HEK293 (cell line): ENCODE measurements around the gene SLC13A3.

Source experiments
- CTCF ChIA-PET: fragments of 350-600 bp; formaldehyde crosslinking; extraction: SDS; loops from one replicate; lab custom pipeline; 2021; ENCODE audit warnings: antibody characterized with exemption; lab: Yijun Ruan, JAX
- POLR2A ChIA-PET: fragments of 300-600 bp; formaldehyde crosslinking; extraction: SDS; loops from one replicate; lab custom pipeline; 2020; ENCODE audit warnings: antibody characterized with exemption, inconsistent platforms; lab: Yijun Ruan, JAX
- H3K27ac ChIP-seq: fragments of 200-500 bp; sonication (Bioruptor generic); 2 replicates; pipeline ENCODE4 v1.5.1; 2014; ENCODE audit warnings: low read depth, low read length, control low read depth, inconsistent platforms; ENCODE audit errors: extremely low read depth
- H3K36me3 ChIP-seq, 2 experiments: fragments of 200-500 bp in 1 of 2; sonication (Bioruptor generic) in 1 of 2; 1 replicate in 1 of 2; 2 replicates in 1 of 2; pipeline ENCODE4 v1.5.1; 2014 to 2017; ENCODE audit warnings: inconsistent platforms in 2 of 2, low read length in 2 of 2; ENCODE audit not compliant: control insufficient read depth in 2 of 2, insufficient read depth in 1 of 2
- H3K4me1 ChIP-seq: fragments of 200-500 bp; sonication (Bioruptor generic); 2 replicates; pipeline ENCODE4 v1.5.1; 2014; ENCODE audit warnings: mild to moderate bottlenecking, low read length, inconsistent platforms; ENCODE audit not compliant: control insufficient read depth, insufficient read depth
- H3K4me3 ChIP-seq: 2 replicates; pipeline ENCODE4 v1.5.1; 2011; ENCODE audit warnings: low read depth, mild to moderate bottlenecking, control low read depth, low read length, moderate library complexity
- H3K9me3 ChIP-seq: fragments of 200-500 bp; sonication (Bioruptor generic); 2 replicates; pipeline ENCODE4 v1.5.1; 2014; ENCODE audit warnings: low read depth, low read length, inconsistent platforms; ENCODE audit not compliant: control insufficient read depth, insufficient read depth
- ATF2 ChIP-seq: fragments of 450-650 bp; formaldehyde crosslinking; IDR thresholded peaks from 2 replicates; pipeline ENCODE4 v1.5.1; 2016; ENCODE audit warnings: missing biosample characterization, missing genetic modification characterization, low read depth
- EGR2 ChIP-seq: fragments of 450-650 bp; formaldehyde crosslinking; IDR thresholded peaks from 2 replicates; pipeline ENCODE4 v1.5.1; 2016; ENCODE audit warnings: low read depth, missing biosample characterization, missing genetic modification characterization
- IKZF3 ChIP-seq: fragments of 450-650 bp; IDR thresholded peaks from 2 replicates; pipeline ENCODE4 v1.5.0; 2018; ENCODE audit warnings: missing biosample characterization, mild to moderate bottlenecking, missing genetic modification characterization, moderate library complexity
- PRDM10 ChIP-seq: fragments of 450-650 bp; formaldehyde crosslinking; IDR thresholded peaks from 2 replicates; pipeline ENCODE4 v1.5.1; 2016; ENCODE audit warnings: missing biosample characterization, missing genetic modification characterization
- TRIM28 ChIP-seq: IDR thresholded peaks from 2 replicates; pipeline ENCODE4 v1.6.1; 2011; ENCODE audit warnings: low read length, control low read depth, borderline replicate concordance
- ZBTB17 ChIP-seq: fragments of 450-650 bp; formaldehyde crosslinking; IDR thresholded peaks from 2 replicates; pipeline ENCODE4 v1.5.1; 2016; ENCODE audit warnings: missing biosample characterization, missing genetic modification characterization
- ZBTB26 ChIP-seq: fragments of 450-650 bp; formaldehyde crosslinking; optimal IDR thresholded peaks from 2 replicates; pipeline ENCODE3; 2016; ENCODE audit warnings: missing biosample characterization, mild to moderate bottlenecking, missing genetic modification characterization
- ZBTB8A ChIP-seq: fragments of 450-650 bp; formaldehyde crosslinking; IDR thresholded peaks from 2 replicates; pipeline ENCODE4 v1.5.1; 2016; ENCODE audit warnings: missing biosample characterization, missing genetic modification characterization
- ZFHX2 ChIP-seq: fragments of 450-650 bp; formaldehyde crosslinking; conservative IDR thresholded peaks from 2 replicates; pipeline ENCODE4 v1.5.1; 2016; ENCODE audit warnings: missing biosample characterization, missing genetic modification characterization
- ZNF2 ChIP-seq: fragments of 450-650 bp; formaldehyde crosslinking; IDR thresholded peaks from 2 replicates; pipeline ENCODE4 v1.5.1; 2016; ENCODE audit warnings: missing biosample characterization, missing genetic modification characterization
- ZNF223 ChIP-seq: fragments of 450-650 bp; formaldehyde crosslinking; IDR thresholded peaks from 2 replicates; pipeline ENCODE4 v1.5.1; 2016; ENCODE audit warnings: missing biosample characterization, missing genetic modification characterization
- ZNF48 ChIP-seq: fragments of 450-650 bp; formaldehyde crosslinking; IDR thresholded peaks from 2 replicates; pipeline ENCODE4 v1.5.1; 2016; ENCODE audit warnings: missing biosample characterization, missing genetic modification characterization
- ZNF513 ChIP-seq: fragments of 450-650 bp; IDR thresholded peaks from 2 replicates; pipeline ENCODE4 v1.5.1; 2018; ENCODE audit warnings: missing biosample characterization, missing genetic modification characterization
- ZNF585B ChIP-seq: fragments of 450-650 bp; formaldehyde crosslinking; IDR thresholded peaks from 2 replicates; pipeline ENCODE4 v1.5.1; 2016; ENCODE audit warnings: missing biosample characterization, missing genetic modification characterization
- ZNF623 ChIP-seq: fragments of 450-650 bp; formaldehyde crosslinking; IDR thresholded peaks from 2 replicates; pipeline ENCODE4 v1.5.1; 2016; ENCODE audit warnings: missing biosample characterization, missing genetic modification characterization
- ZNF792 ChIP-seq: fragments of 450-650 bp; formaldehyde crosslinking; IDR thresholded peaks from 2 replicates; pipeline ENCODE4 v1.5.1; 2016; ENCODE audit warnings: missing biosample characterization, missing genetic modification characterization
- ZNF837 ChIP-seq: fragments of 450-650 bp; formaldehyde crosslinking; IDR thresholded peaks from 2 replicates; pipeline ENCODE4 v1.5.1; 2016; ENCODE audit warnings: missing biosample characterization, missing genetic modification characterization

The SLC13A3 gene

GRCh38 chr20:46551522-46552381 lies 99.5 kb downstream of the SLC13A3 start:
- no peak overlapping the region for H3K4me3 ChIP-seq
- TF ChIP-seq ZNF837 (tag by site-specific recombination) (no peak), ZNF48 (no peak)
- H3K4me1 ChIP-seq: no peaks in the 10 kb centered on the region
- no peaks in the 10 kb centered on the region for H3K9me3 ChIP-seq
- H3K27ac ChIP-seq: no peak overlapping the region
- H3K36me3 ChIP-seq: no peaks in the 10 kb centered on the region
- CTCF ChIA-PET: interaction anchor here (0.6 to 2.7 kb wide), 3 partner anchors 9 to 129 kb away, joined by 4 to 16 read pairs (median 5); no protein-coding TSS in a partner anchor
- POLR2A ChIA-PET: no interaction called here

GRCh38 chr20:46550461-46550860 lies 100.8 kb downstream of the SLC13A3 start, which contains the start of gene OCSTAMP:
OCSTAMP (minus strand) TSS chr20:46550654; CDS start chr20:46550560, 94 bp downstream.
- no peaks in the 10 kb centered on the region for H3K36me3 ChIP-seq
- no peak within 1 kb of the TSS for H3K27ac ChIP-seq
- ChIA-PET POLR2A (no interaction called here), CTCF (interaction anchor here (1.1 to 2.7 kb wide), 3 partner anchors 11 to 17 kb away, joined by 3 to 16 read pairs (median 4); no protein-coding TSS in a partner anchor)
- H3K9me3 ChIP-seq: no peaks in the 10 kb centered on the region
- no peaks in the 10 kb centered on the region for H3K4me1 ChIP-seq
- TF ChIP-seq EGR2 (tag by site-specific recombination): 0 out of 2 replicates have a peak, but pooled peaks have one; percentile 13
- TF ChIP-seq TRIM28: no peak
- TF ChIP-seq ZFHX2 (tag by site-specific recombination): peak; percentile 30; the same call in 1 of the 2 replicates
- no peak within 1 kb of the TSS for H3K4me3 ChIP-seq

GRCh38 chr20:46549188-46549972 lies 101.9 kb downstream of the SLC13A3 start:
- ChIA-PET CTCF (interaction anchor here (1.1 to 2.7 kb wide), 2 partner anchors 10 to 12 kb away, joined by 4 to 16 read pairs; no protein-coding TSS in a partner anchor), POLR2A (no interaction called here)
- Histone ChIP-seq H3K4me1 (no peaks in the 10 kb centered on the region), H3K4me3 (no peak overlapping the region), H3K9me3 (no peaks in the 10 kb centered on the region), H3K36me3 (no peaks in the 10 kb centered on the region), H3K27ac (no peak overlapping the region)
- TF ChIP-seq ZNF585B (tag by site-specific recombination): no peak
- peak; percentile 80 for TF ChIP-seq ZNF623 (tag by site-specific recombination)

GRCh38 chr20:46548688-46549087 lies 102.6 kb downstream of the SLC13A3 start:
- Histone ChIP-seq H3K36me3 (no peaks in the 10 kb centered on the region), H3K4me1 (no peaks in the 10 kb centered on the region), H3K4me3 (no peak overlapping the region), H3K9me3 (no peaks in the 10 kb centered on the region), H3K27ac (no peak overlapping the region)
- ChIA-PET POLR2A (no interaction called here), CTCF (interaction anchor here (0.7 kb wide), 1 partner anchor 34 kb away, joined by 4 read pairs; no protein-coding TSS in a partner anchor)
- no peak for TF ChIP-seq ZNF223 (tag by site-specific recombination)
- no peak for TF ChIP-seq ZNF2 (tag by site-specific recombination)
- no peak for TF ChIP-seq ZNF792
- TF ChIP-seq ATF2 (tag by site-specific recombination): no peak
- TF ChIP-seq ZBTB17 (tag by site-specific recombination): no peak
- no peak for TF ChIP-seq PRDM10 (tag by site-specific recombination)
- no peak for TF ChIP-seq IKZF3 (tag by site-specific recombination)
- no peak for TF ChIP-seq ZBTB26 (tag by site-specific recombination)
- no peak for TF ChIP-seq ZBTB8A (tag by site-specific recombination)
- TF ChIP-seq ZNF513 (tag by site-specific recombination): no peak
